K562 (cell line): ENCODE results near the gene ACADVL.

ENCODE experiments used
- CREM ChIP-seq: IDR thresholded peaks from 2 replicates; pipeline ENCODE4 v1.6.1; 2014; ENCODE audit warnings: antibody characterized with exemption, low read depth
- CTCF ChIP-seq, 3 experiments: IDR thresholded peaks in 2 of 3; conservative IDR thresholded peaks in 1 of 3; 2 replicates each; pipeline ENCODE4 v1.5.1; 2011 to 2012; ENCODE audit warnings: low read length in 3 of 3, mild to moderate bottlenecking in 3 of 3, control low read depth in 2 of 3, improper control_type of control experiment in 1 of 3, inconsistent platforms in 1 of 3, low read depth in 1 of 3, mixed read lengths in 1 of 3, moderate library complexity in 1 of 3; ENCODE audit not compliant: insufficient read depth in 2 of 3
- CUX1 ChIP-seq: fragments of 200-800 bp; sonication (Bioruptor generic); IDR thresholded peaks from 2 replicates; pipeline ENCODE4 v1.6.1; 2016; ENCODE audit warnings: missing genetic modification characterization, missing compliant biosample characterization
- GTF2E2 ChIP-seq: fragments of 200-800 bp; sonication (Bioruptor generic); IDR thresholded peaks from 2 replicates; pipeline ENCODE4 v1.6.1; 2016; ENCODE audit warnings: missing genetic modification characterization, missing compliant biosample characterization
- MEIS2 ChIP-seq: fragments of 450-650 bp; IDR thresholded peaks from 2 replicates; pipeline ENCODE4 v1.6.1; 2014; ENCODE audit warnings: mild to moderate bottlenecking; ENCODE audit not compliant: partially characterized antibody
- NR1H2 ChIP-seq: sonication (generic); formaldehyde crosslinking; IDR thresholded peaks from 2 replicates; pipeline ENCODE4 v1.4.0; 2020; ENCODE audit warnings: mild to moderate bottlenecking, missing genetic modification reagents

GRCh38 chr17:7250695-7251627 lies 31.2 kb downstream of the ACADVL start:
- TF ChIP-seq NR1H2 (CRISPR knock-in tag): no peak
- TF ChIP-seq CTCF (IDR thresholded peaks at IDR 0.05 in 2 of 3, conservative IDR thresholded peaks at IDR 0.05 in 1 of 3; ENCODE audit: insufficient read depth in 2 of 3, low read depth in 1 of 3, low read length in 3 of 3): no peak
- no peak for TF ChIP-seq GTF2E2 (tag)
- no peak for TF ChIP-seq CUX1
- TF ChIP-seq MEIS2: no peak
- no peak for TF ChIP-seq CREM
